Loucy (cell line): ENCODE results near the gene XRCC2.

Experiments
- H2AFZ ChIP-seq: fragments of 200-600 bp; sonication (generic); 2 replicates; pipeline ENCODE4 v1.6.0; 2016; ENCODE audit warnings: antibody characterized with exemption, mild to moderate bottlenecking, low read length, moderate library complexity
- H3F3A ChIP-seq: fragments of 200-600 bp; 2 replicates; pipeline ENCODE4 v1.6.0; 2016; ENCODE audit warnings: antibody characterized with exemption, low read depth, mild to moderate bottlenecking
- H3K27me3 ChIP-seq: fragments of 200-600 bp; sonication (generic); 2 replicates; pipeline ENCODE4 v1.6.1; 2014; ENCODE audit warnings: low read length, mild to moderate bottlenecking; ENCODE audit not compliant: insufficient read depth, poor library complexity, severe bottlenecking
- H3K36me3 ChIP-seq: fragments of 200-600 bp; sonication (generic); 2 replicates; pipeline ENCODE4 v1.6.1; 2016; ENCODE audit warnings: low read length; ENCODE audit not compliant: insufficient read depth
- H3K4me1 ChIP-seq: fragments of 200-600 bp; sonication (generic); 2 replicates; pipeline ENCODE4 v1.5.1; 2014; ENCODE audit warnings: low read length, mild to moderate bottlenecking; ENCODE audit not compliant: insufficient read depth, poor library complexity, severe bottlenecking
- H3K4me2 ChIP-seq: fragments of 200-600 bp; sonication (generic); 2 replicates; pipeline ENCODE4 v1.6.0; 2014; ENCODE audit warnings: antibody characterized with exemption, low read length, low read depth, mild to moderate bottlenecking; ENCODE audit not compliant: poor library complexity, severe bottlenecking
- H3K4me3 ChIP-seq: fragments of 200-600 bp; sonication (generic); 2 replicates; pipeline ENCODE4 v1.5.1; 2014; ENCODE audit warnings: low read length, mild to moderate bottlenecking, mixed read lengths; ENCODE audit not compliant: poor library complexity, severe bottlenecking
- H3K79me2 ChIP-seq: fragments of 200-600 bp; sonication (generic); 2 replicates; pipeline ENCODE4 v1.6.1; 2014; ENCODE audit warnings: low read length; ENCODE audit not compliant: insufficient read depth
- H3K9ac ChIP-seq: fragments of 200-600 bp; sonication (generic); 2 replicates; pipeline ENCODE4 v1.6.0; 2014; ENCODE audit warnings: mild to moderate bottlenecking, low read depth, low read length, moderate library complexity; ENCODE audit not compliant: poor library complexity, severe bottlenecking
- H3K9me2 ChIP-seq: fragments of 200-600 bp; sonication (generic); replicated peaks from 2 replicates; pipeline ENCODE4 v1.6.1; 2016; ENCODE audit warnings: low read depth, low read length, mixed read lengths
- H3K9me3 ChIP-seq: fragments of 200-600 bp; sonication (generic); 2 replicates; pipeline ENCODE4 v1.6.1; 2014; ENCODE audit warnings: mild to moderate bottlenecking, antibody characterized with exemption, low read length, low read depth; ENCODE audit not compliant: insufficient read depth
- H4K20me1 ChIP-seq: fragments of 200-600 bp; sonication (generic); 2 replicates; pipeline ENCODE4 v1.6.0; 2014; ENCODE audit warnings: antibody characterized with exemption, low read length, mild to moderate bottlenecking; ENCODE audit not compliant: insufficient read depth, poor library complexity, severe bottlenecking
- CTCF ChIP-seq: fragments of 200-600 bp; sonication (generic); conservative IDR thresholded peaks from 2 replicates; pipeline ENCODE4 v1.5.1; 2014; ENCODE audit warnings: mild to moderate bottlenecking, antibody characterized with exemption, low read length
- EZH2phosphoT487 ChIP-seq: fragments of 200-600 bp; IDR thresholded peaks from 2 replicates; pipeline ENCODE4 v1.6.1; 2018; ENCODE audit warnings: antibody characterized with exemption, mild to moderate bottlenecking, moderate library complexity, borderline replicate concordance

The XRCC2 gene

DNA sequence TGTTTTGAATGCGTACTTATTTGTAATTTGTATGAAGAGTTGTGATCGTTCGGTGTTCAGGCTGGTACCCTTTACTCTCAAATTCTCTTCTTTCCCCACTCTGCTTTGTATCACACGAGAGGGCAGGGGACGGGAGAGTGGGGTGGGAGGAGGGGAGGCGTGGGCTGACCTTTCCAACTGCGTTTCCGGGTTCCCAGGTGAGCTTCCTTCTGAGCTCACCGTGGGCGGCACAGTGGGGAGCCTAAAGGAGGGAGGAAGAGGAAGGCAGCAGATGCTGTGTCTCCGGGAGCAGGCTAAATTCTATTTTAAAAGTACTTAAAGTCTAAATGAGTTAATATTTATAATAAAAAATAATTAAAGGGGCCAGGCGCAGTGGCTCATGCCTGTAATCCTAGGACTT, 7.4 kb upstream of the XRCC2 start:
- Histone ChIP-seq H3K79me2 (no peaks in the 10 kb centered on the region), H2AFZ (no peak overlapping the region), H4K20me1 (no peaks in the 10 kb centered on the region), H3K9ac (no peak overlapping the region), H3F3A (no peaks in the 10 kb centered on the region), H3K4me3 (no peak overlapping the region), H3K4me2 (no peak overlapping the region), H3K9me2 (no peaks in the 10 kb centered on the region), H3K27me3 (no peaks in the 10 kb centered on the region), H3K36me3 (no peaks in the 10 kb centered on the region), H3K4me1 (no peaks in the 10 kb centered on the region), H3K9me3 (no peaks in the 10 kb centered on the region)
- TF ChIP-seq EZH2phosphoT487 (no peak), CTCF (no peak)

DNA sequence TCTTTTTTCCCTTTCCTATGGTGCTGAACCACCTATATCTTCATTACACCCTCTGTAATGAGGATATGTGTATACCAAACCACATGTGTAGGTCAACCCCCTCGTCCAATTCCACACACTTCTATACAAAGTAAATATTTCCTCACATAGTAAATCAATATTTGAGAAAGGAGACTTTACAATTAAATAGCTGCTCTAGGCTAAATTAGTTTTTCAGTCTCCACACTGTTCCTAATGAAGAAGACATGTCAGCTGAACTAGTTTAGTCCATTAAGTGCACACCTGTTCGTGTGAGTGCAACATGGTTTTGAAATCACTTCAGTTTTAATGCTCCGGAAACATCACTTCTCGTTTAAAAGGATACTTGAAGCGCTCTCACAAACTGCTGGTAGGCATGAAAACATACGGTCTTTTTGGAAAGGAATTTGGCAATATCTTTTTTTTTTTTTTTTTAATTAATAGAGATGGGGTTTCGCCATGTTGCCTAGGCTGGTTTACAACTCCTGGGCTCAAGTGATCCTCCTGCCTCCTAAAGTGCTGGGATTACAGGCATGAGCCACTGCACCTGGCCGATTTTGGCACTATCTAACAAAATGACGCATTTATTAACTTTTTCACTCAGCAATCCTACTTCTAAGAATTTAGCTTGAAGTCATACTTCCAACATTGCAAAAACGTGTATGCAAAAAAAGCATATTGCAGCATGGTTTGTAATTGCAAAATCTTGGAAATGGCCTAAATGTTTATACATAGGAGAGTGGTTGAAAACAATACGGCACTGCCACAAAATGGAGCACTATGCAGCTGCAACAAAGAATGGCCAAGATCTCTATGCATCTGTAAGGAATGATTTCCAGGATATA, 2.1 kb upstream of the XRCC2 start:
- H3K4me2 ChIP-seq = no peak overlapping the region
- TF ChIP-seq EZH2phosphoT487 = no peak
- no peak for TF ChIP-seq CTCF
- no peaks in the 10 kb centered on the region for H3F3A ChIP-seq
- no peaks in the 10 kb centered on the region for H3K9me3 ChIP-seq
- H3K79me2 ChIP-seq = peaks cover 27% of the 10 kb centered on the region
- peaks cover 14% of the 10 kb centered on the region for H4K20me1 ChIP-seq
- H3K36me3 ChIP-seq = no peaks in the 10 kb centered on the region
- H2AFZ ChIP-seq = peak overlapping the region; percentile 60
- H3K4me1 ChIP-seq = peaks cover 17% of the 10 kb centered on the region
- H3K9ac ChIP-seq = no peak overlapping the region
- H3K27me3 ChIP-seq = no peaks in the 10 kb centered on the region
- H3K4me3 ChIP-seq = no peak overlapping the region
- H3K9me2 ChIP-seq = no peaks in the 10 kb centered on the region

- Histone ChIP-seq H3K27me3 (no peaks in the 10 kb centered on the region), H3K4me1 (peaks cover 25% of the 10 kb centered on the region), H4K20me1 (peaks cover 24% of the 10 kb centered on the region), H3K36me3 (no peaks in the 10 kb centered on the region), H3K4me2 (peak overlapping the region; percentile 89), H3K9me2 (no peaks in the 10 kb centered on the region), H3K79me2 (peaks cover 55% of the 10 kb centered on the region), H3K4me3 (peak overlapping the region; percentile 94), H3K9ac (peak overlapping the region; percentile 90), H2AFZ (peak overlapping the region; percentile 71), H3K9me3 (no peaks in the 10 kb centered on the region), H3F3A (no peaks in the 10 kb centered on the region)
- TF ChIP-seq CTCF (no peak), EZH2phosphoT487 (no peak)
These were observed 832 bp downstream of the XRCC2 start for GRCh38 chr7:152674860-152675758.
